ENCODE data around the gene LARP4B. TPM values are rescaled to one million over a fixed set of nuclear protein-coding genes. Genes with fewer than 3 reads are reported as not detected.

LARP4B gene
- polyA plus RNA-seq, 1 donor (not counting 4 experiments of a cell fraction or from before 2014, with no cell fraction given) = 39.4 TPM

DNA sequence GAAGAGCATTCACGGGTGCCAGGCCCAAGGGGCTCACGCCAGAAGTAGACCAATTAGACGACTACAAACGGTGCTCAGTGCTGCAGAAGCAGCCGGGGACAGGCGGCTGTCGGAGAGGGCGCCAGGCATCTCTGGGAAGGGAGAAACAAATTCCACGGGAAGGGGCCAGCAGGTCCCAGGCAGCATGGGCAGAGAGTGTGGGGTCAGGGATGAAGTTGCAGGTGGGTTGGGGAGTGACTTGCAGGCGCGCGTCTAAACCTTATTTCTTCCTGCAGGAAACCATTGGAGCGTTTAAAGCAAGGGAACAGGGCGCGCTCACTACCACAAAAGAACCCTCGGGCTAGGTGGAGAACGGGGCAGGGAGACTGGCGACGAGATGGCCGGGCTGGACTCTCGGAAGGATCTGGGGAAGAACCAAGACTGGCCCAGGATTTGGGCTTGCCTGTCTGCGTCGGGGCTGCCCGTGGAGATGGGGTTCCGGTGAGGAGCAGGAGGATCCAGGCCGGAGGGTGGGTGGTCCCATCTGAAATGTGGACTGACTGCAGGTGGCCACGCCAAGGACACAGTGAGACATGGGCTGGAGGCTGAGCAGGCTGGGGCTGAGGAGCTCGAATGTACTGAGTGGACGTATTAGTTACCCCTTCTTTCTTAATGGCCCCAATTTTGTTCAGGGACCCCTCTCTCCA, 125.7 kb downstream of the LARP4B start:
- Histone ChIP-seq H3K4me2 (ENCODE audit: control insufficient read depth, extremely low read depth, insufficient read depth, low read depth, low read length) (no peak overlapping the region), H3K9ac (ENCODE audit: control insufficient read depth, extremely low read depth, insufficient read depth, low read length) (no peak overlapping the region), H3K27me3 (ENCODE audit: control insufficient read depth, extremely low read depth, insufficient read depth, low read length) (no peaks in the 10 kb centered on the region), H4K20me1 (ENCODE audit: control insufficient read depth, extremely low read depth, insufficient read depth, low read length) (no peaks in the 10 kb centered on the region), H3K4me1 (ENCODE audit: control insufficient read depth, extremely low read depth, insufficient read depth, low read length) (no peaks in the 10 kb centered on the region), H3K9me1 (ENCODE audit: control insufficient read depth, extremely low read depth, insufficient read depth, low read length) (peaks cover 2% of the 10 kb centered on the region), H3K9me3 (ENCODE audit: control insufficient read depth, low read depth, low read length) (no peaks in the 10 kb centered on the region), H2AFZ (ENCODE audit: control insufficient read depth, low read length) (no peak overlapping the region), H3K79me2 (ENCODE audit: control insufficient read depth, insufficient read depth, low read length) (no peaks in the 10 kb centered on the region), H3K27ac (ENCODE audit: control insufficient read depth, insufficient read depth, low read length) (no peak overlapping the region), H3K36me3 (ENCODE audit: control insufficient read depth in 2 of 2, extremely low read depth in 1 of 2, insufficient read depth in 2 of 2, low read length in 2 of 2) (peaks cover 17 to 29% of the 10 kb centered on the region in 2 experiments), H3K4me3 (ENCODE audit: control insufficient read depth in 2 of 3, extremely low read depth in 1 of 3, insufficient read depth in 2 of 3, low read depth in 1 of 3, low read length in 3 of 3) (no peak overlapping the region)
- DNase-seq (ENCODE audit: low read depth, low spot score) (no peak), FAIRE-seq (no peak)
- TF ChIP-seq, protein P1, sequence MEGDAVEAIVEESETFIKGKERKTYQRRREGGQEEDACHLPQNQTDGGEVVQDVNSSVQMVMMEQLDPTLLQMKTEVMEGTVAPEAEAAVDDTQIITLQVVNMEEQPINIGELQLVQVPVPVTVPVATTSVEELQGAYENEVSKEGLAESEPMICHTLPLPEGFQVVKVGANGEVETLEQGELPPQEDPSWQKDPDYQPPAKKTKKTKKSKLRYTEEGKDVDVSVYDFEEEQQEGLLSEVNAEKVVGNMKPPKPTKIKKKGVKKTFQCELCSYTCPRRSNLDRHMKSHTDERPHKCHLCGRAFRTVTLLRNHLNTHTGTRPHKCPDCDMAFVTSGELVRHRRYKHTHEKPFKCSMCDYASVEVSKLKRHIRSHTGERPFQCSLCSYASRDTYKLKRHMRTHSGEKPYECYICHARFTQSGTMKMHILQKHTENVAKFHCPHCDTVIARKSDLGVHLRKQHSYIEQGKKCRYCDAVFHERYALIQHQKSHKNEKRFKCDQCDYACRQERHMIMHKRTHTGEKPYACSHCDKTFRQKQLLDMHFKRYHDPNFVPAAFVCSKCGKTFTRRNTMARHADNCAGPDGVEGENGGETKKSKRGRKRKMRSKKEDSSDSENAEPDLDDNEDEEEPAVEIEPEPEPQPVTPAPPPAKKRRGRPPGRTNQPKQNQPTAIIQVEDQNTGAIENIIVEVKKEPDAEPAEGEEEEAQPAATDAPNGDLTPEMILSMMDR (optimal IDR thresholded peaks at IDR 0.05 in 1 of 3, IDR thresholded peaks at IDR 0.05 in 1 of 3, conservative IDR thresholded peaks at IDR 0.05 in 1 of 3; ENCODE audit: extremely low read depth in 1 of 3, insufficient read depth in 2 of 3, low read length in 3 of 3) = no peak
- TF ChIP-seq EZH2 (IDR thresholded peaks at IDR 0.05; ENCODE audit: low read length) = no peak
- dilution Hi-C loops (cut with MboI; ENCODE audit: extremely low pct_ligation_motif_present, low sequenced_read_pairs) = no loop called here

DNA sequence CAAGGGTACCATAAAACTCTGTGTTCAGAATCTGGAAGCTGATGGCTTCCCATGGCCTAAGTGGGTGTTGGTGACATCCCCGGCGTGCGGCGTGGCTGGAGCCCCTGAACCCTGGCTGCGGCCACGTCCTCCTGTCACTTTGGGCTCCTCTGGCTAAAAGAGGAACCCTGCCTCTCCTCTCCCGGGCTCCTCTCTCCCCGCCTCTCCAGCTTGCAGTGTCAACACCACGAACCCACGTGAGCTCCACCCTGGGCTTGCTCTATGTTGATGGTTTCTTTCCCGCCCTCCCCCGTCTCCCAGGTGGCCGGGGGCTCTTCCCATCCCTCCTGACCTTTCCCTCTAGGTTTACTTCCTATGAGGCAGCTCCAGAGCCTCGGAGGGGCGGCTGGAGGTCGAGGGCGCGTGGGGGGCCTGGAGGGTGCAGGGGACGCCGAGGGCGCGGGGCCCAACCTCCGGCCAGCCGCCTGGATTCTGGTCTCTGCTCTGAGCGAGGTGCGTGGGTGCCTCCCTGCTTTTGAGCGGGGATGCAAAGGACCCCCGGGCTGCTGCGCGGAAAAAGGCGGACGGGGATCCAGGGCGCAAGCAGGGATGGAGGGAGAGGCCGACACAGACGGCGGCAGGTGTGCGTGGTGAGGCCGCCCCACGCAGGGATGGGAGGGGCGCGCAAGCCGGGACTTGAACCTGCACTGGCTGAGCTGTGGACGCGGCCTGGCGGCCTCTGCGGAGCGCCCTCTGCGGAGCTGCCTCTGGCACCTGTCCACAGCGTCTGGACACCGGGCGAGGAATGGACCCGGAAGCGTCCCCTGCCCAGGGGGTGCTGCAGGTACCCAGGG, 126.5 kb downstream of the LARP4B start:
- no peak for TF ChIP-seq EZH2 (IDR thresholded peaks at IDR 0.05; ENCODE audit: low read length)
- TF ChIP-seq, protein P1 (optimal IDR thresholded peaks at IDR 0.05 in 1 of 3, IDR thresholded peaks at IDR 0.05 in 1 of 3, conservative IDR thresholded peaks at IDR 0.05 in 1 of 3; ENCODE audit: extremely low read depth in 1 of 3, insufficient read depth in 2 of 3, low read length in 3 of 3) = no peak
- no peak overlapping the region for H2AFZ ChIP-seq (ENCODE audit: control insufficient read depth, low read length)
- peaks cover 17 to 23% of the 10 kb centered on the region in 2 experiments for H3K36me3 ChIP-seq (ENCODE audit: control insufficient read depth in 2 of 2, extremely low read depth in 1 of 2, insufficient read depth in 2 of 2, low read length in 2 of 2)
- no peak overlapping the region for H3K4me2 ChIP-seq (ENCODE audit: control insufficient read depth, extremely low read depth, insufficient read depth, low read depth, low read length)
- no peaks in the 10 kb centered on the region for H3K4me1 ChIP-seq (ENCODE audit: control insufficient read depth, extremely low read depth, insufficient read depth, low read length)
- no peaks in the 10 kb centered on the region for H3K79me2 ChIP-seq (ENCODE audit: control insufficient read depth, insufficient read depth, low read length)
- peaks cover 2% of the 10 kb centered on the region for H3K9me1 ChIP-seq (ENCODE audit: control insufficient read depth, extremely low read depth, insufficient read depth, low read length)
- no peaks in the 10 kb centered on the region for H4K20me1 ChIP-seq (ENCODE audit: control insufficient read depth, extremely low read depth, insufficient read depth, low read length)
- no peak overlapping the region for H3K27ac ChIP-seq (ENCODE audit: control insufficient read depth, insufficient read depth, low read length)
- dilution Hi-C loops (cut with MboI; ENCODE audit: extremely low pct_ligation_motif_present, low sequenced_read_pairs) = no loop called here
- no peaks in the 10 kb centered on the region for H3K9me3 ChIP-seq (ENCODE audit: control insufficient read depth, low read depth, low read length)
- FAIRE-seq (no peak), DNase-seq (ENCODE audit: low read depth, low spot score) (no peak)
- H3K27me3 ChIP-seq (ENCODE audit: control insufficient read depth, extremely low read depth, insufficient read depth, low read length) = no peaks in the 10 kb centered on the region
- no peak overlapping the region for H3K4me3 ChIP-seq (ENCODE audit: control insufficient read depth in 2 of 3, extremely low read depth in 1 of 3, insufficient read depth in 2 of 3, low read depth in 1 of 3, low read length in 3 of 3)
- no peak overlapping the region for H3K9ac ChIP-seq (ENCODE audit: control insufficient read depth, extremely low read depth, insufficient read depth, low read length)
